ENCODE data around the gene LRRN4. TPM values are rescaled to one million over a fixed set of nuclear protein-coding genes. Genes with fewer than 3 reads are reported as not detected.
A peak's percentile ranks its signal among the peaks of the same experiment; 100 is the strongest.

The LRRN4 gene
- total RNA-seq, 2 donors from 2014 or later, result 15.0 to 36.7 TPM

DNA sequence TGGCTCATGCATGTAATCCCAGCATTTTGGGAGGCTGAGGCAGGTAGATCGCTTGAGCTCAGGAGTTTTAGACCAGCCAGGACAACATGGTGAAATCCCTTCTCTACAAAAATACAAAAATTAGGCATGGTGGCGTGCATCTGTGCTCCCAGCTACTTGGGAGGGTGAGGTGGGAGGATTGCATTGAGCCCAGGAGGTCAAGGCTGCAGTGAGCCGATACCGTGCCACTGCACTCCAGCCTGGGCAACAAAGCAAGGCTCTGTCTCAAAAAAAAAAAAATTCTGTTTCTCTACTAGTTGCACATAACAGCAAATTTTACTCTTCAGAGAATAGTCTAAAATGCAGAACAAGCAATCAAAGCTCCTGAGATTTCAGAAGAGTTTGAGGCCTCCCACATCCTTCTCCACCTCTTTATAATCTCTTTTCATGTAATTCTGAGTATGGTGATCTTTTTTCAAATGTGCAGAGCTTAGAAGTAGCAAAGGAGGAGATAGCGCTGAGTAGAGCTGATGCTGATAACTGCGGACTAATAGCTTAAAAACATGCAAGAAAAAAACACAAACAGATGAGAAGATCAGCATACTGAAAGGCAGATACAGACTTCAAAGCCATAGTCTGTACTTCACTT is 23.3 kb downstream of the LRRN4 start:
- Histone ChIP-seq H3K4me3 (no peak overlapping the region), H3K27me3 (no peaks in the 10 kb centered on the region), H3K9me3 (no peaks in the 10 kb centered on the region), H3K27ac (peak overlapping the region in 1 of 2 donors; percentile 4), H3K36me3 (peaks cover 22% of the 10 kb centered on the region), H3K4me1 (peaks cover 0 to 52% of the 10 kb centered on the region in 2 donors)
- TF ChIP-seq, protein P1, sequence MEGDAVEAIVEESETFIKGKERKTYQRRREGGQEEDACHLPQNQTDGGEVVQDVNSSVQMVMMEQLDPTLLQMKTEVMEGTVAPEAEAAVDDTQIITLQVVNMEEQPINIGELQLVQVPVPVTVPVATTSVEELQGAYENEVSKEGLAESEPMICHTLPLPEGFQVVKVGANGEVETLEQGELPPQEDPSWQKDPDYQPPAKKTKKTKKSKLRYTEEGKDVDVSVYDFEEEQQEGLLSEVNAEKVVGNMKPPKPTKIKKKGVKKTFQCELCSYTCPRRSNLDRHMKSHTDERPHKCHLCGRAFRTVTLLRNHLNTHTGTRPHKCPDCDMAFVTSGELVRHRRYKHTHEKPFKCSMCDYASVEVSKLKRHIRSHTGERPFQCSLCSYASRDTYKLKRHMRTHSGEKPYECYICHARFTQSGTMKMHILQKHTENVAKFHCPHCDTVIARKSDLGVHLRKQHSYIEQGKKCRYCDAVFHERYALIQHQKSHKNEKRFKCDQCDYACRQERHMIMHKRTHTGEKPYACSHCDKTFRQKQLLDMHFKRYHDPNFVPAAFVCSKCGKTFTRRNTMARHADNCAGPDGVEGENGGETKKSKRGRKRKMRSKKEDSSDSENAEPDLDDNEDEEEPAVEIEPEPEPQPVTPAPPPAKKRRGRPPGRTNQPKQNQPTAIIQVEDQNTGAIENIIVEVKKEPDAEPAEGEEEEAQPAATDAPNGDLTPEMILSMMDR (IDR thresholded peaks at IDR 0.05), result no peak
- DNase-seq (ENCODE audit: low spot score), result no peak

DNA sequence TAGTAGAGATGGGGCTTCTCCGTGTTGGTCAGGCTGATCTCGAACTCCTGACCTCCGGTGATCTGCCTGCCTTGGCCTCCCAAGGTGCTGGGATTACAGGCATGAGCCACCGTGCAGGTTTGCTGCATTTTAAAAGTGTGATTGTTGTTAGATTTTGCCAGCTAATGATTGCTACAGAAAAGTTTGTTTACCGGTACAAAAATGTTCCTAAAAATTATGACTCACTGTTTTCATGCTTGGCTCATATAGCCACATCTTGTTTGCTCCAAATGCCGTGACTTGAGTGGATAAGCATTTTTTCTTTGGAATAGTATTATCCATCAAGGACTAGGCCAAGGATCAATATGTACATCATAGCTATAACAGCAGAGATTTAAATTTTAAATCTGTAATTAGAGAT is 24.3 kb downstream of the LRRN4 start:
- Histone ChIP-seq H3K9me3 (no peaks in the 10 kb centered on the region), H3K27ac (no peak overlapping the region), H3K27me3 (no peaks in the 10 kb centered on the region), H3K36me3 (peaks cover 29% of the 10 kb centered on the region), H3K4me3 (no peak overlapping the region), H3K4me1 (peaks cover 0 to 49% of the 10 kb centered on the region in 2 donors)
- TF ChIP-seq, protein P1 (IDR thresholded peaks at IDR 0.05), result no peak
- no peak for DNase-seq (ENCODE audit: low spot score)

DNA sequence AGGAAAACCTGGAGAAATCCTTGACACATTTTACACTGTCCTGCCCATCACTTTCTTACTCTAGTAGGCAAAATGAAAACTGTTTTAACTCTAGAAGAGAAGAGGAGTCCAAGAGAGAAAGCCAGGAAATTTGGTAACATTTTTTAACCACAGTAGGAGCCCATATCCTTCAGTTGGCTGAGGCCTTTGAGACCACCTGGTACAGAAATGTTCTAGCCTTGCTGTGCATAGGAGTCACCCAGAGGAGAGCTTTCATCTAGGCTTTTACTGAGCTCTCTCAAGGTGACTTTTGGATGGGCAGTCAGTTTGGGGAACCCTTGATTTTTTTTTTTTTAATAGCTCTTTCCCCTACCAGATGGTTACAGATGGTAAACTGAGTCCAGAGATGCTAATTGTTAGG is 25.0 kb downstream of the LRRN4 start:
- Histone ChIP-seq H3K36me3 (peaks cover 34% of the 10 kb centered on the region), H3K9me3 (no peaks in the 10 kb centered on the region), H3K27me3 (no peaks in the 10 kb centered on the region), H3K4me3 (no peak overlapping the region), H3K27ac (no peak overlapping the region), H3K4me1 (peaks cover 0 to 42% of the 10 kb centered on the region in 2 donors)
- DNase-seq (ENCODE audit: low spot score), result no peak
- TF ChIP-seq, protein P1 (IDR thresholded peaks at IDR 0.05), result no peak

DNA sequence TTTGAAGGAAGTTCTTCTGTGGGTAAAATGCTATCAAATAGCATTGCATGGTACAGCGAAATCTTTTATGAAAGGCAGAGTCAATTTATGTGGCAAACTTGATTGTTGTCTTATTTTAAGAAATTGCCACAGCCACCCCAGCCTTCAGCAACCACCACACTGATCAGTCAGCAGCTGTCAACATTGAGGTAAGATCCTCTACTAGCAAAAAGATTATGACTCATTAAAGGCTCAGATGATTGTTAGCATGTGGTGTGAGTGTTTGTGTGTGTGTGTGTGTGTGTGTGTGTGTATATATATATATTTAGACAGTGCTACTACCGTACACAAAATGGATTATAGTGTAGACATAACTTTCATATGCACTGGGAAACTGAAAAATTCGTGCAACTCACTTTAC is 27.8 kb downstream of the LRRN4 start:
- H3K36me3 ChIP-seq, result peaks cover 35% of the 10 kb centered on the region
- H3K9me3 ChIP-seq, result no peaks in the 10 kb centered on the region
- H3K4me3 ChIP-seq, result no peak overlapping the region
- DNase-seq (ENCODE audit: low spot score), result no peak
- H3K27ac ChIP-seq, result no peak overlapping the region
- H3K4me1 ChIP-seq, result peaks cover 0 to 25% of the 10 kb centered on the region in 2 donors
- TF ChIP-seq, protein P1 (IDR thresholded peaks at IDR 0.05), result no peak
- no peaks in the 10 kb centered on the region for H3K27me3 ChIP-seq

DNA sequence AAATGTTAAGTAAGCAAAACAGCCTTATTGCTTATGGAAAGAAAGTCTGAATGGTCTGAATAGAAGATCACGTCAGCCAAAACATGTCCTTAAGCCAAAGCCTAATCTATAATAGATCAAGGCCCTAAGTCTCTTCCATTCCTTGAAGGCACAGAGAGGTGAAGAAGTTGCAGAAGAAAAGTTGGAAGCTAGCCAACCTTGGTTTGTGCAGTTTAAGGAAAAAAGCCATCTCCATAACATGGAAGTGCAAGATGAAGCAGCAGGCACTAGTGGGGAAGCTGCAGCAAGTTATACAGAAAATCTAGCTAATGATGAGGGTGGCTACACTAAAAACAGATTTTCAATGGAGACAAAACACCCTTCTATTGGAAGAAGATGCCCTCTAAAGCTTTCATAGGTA is 29.1 kb downstream of the LRRN4 start:
- Histone ChIP-seq H3K4me1 (peaks cover 0 to 14% of the 10 kb centered on the region in 2 donors), H3K36me3 (peaks cover 35% of the 10 kb centered on the region), H3K27ac (no peak overlapping the region), H3K9me3 (no peaks in the 10 kb centered on the region), H3K27me3 (no peaks in the 10 kb centered on the region), H3K4me3 (no peak overlapping the region)
- no peak for DNase-seq (ENCODE audit: low spot score)
- TF ChIP-seq, protein P1 (IDR thresholded peaks at IDR 0.05), result no peak

DNA sequence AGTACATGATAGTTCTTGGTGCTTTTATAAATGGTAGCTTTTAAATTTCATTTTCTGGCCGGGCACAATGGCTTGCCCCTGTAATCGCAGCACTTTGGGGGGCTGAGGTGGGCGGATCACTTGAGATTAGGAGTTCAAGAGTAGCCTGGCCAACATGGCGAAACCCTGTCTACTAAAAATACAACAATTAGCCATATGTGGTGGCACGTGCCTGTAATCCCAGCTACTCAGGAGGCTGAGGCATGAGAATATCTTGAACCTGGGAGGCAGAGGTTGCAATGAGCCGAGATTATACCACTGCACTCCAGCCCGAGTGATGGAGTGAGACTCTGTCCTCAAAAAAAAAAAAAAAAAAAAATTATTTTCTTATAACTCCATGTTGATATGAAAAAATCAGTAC is 36.0 kb downstream of the LRRN4 start:
- H3K27me3 ChIP-seq, result no peaks in the 10 kb centered on the region
- no peak overlapping the region for H3K4me3 ChIP-seq
- H3K27ac ChIP-seq, result no peak overlapping the region
- TF ChIP-seq, protein P1 (IDR thresholded peaks at IDR 0.05), result no peak
- H3K4me1 ChIP-seq, result no peaks in the 10 kb centered on the region
- peaks cover 11% of the 10 kb centered on the region for H3K36me3 ChIP-seq
- no peaks in the 10 kb centered on the region for H3K9me3 ChIP-seq
- no peak for DNase-seq (ENCODE audit: low spot score)

All from right atrium auricular region (tissue), 2 donors.